K562 (cell line): ENCODE results near the gene PSME1. TPM values are rescaled to one million over a fixed set of nuclear protein-coding genes. Genes with fewer than 3 reads are reported as not detected.

Experiments used
- ARNT ChIP-seq, 2 experiments: fragments of 450-650 bp; IDR thresholded peaks; 2 replicates each; pipeline ENCODE4 v1.6.1; 2016; ENCODE audit warnings: mild to moderate bottlenecking in 1 of 2
- BHLHE40 ChIP-seq: IDR thresholded peaks from 2 replicates; pipeline ENCODE4 v1.6.1; 2011; ENCODE audit warnings: low read length, improper control_type of control experiment
- CBX1 ChIP-seq: sonication (generic); IDR thresholded peaks from 2 replicates; pipeline ENCODE4 v1.6.1; 2016; ENCODE audit warnings: antibody characterized with exemption, low read depth, mild to moderate bottlenecking
- DPF2 ChIP-seq: fragments of 450-650 bp; IDR thresholded peaks from 2 replicates; pipeline ENCODE4 v1.6.1; 2016
- HDAC2 ChIP-seq: fragments of 450-650 bp; IDR thresholded peaks from 2 replicates; pipeline ENCODE4 v1.6.1; 2016; ENCODE audit warnings: mild to moderate bottlenecking
- KLF13 ChIP-seq: fragments of 450-650 bp; IDR thresholded peaks from 2 replicates; pipeline ENCODE4 v1.6.1; 2016; ENCODE audit warnings: missing genetic modification characterization, low read depth, mild to moderate bottlenecking, missing compliant biosample characterization, moderate library complexity, borderline replicate concordance
- MAZ ChIP-seq, 2 experiments: fragments of 450-650 bp in 1 of 2; sonication (generic) in 1 of 2; formaldehyde crosslinking; IDR thresholded peaks in 1 of 2; conservative IDR thresholded peaks in 1 of 2; 2 replicates each; pipeline versions ENCODE4 v1.4.0 to v1.5.0; 2020; ENCODE audit warnings: mild to moderate bottlenecking in 1 of 2, missing genetic modification reagents in 1 of 2
- MLX ChIP-seq, 2 experiments: fragments of 450-650 bp in 1 of 2; sonication (generic) in 1 of 2; formaldehyde crosslinking; conservative IDR thresholded peaks; 2 replicates each; pipeline versions ENCODE4 v1.4.0 to v1.8.1; 2020 to 2022; ENCODE audit warnings: mild to moderate bottlenecking in 1 of 2, missing genetic modification reagents in 1 of 2
- MXD1 ChIP-seq: fragments of 250-450 bp; sonication (Bioruptor Pico); IDR thresholded peaks from 2 replicates; pipeline ENCODE4 v1.8.0; 2021; ENCODE audit warnings: borderline replicate concordance, mild to moderate bottlenecking, moderate library complexity; ENCODE audit not compliant: poor library complexity, severe bottlenecking
- MXI1 ChIP-seq: IDR thresholded peaks from 2 replicates; pipeline ENCODE4 v1.6.1; 2011; ENCODE audit warnings: low read depth, mild to moderate bottlenecking, improper control_type of control experiment, low read length
- NEUROD1 ChIP-seq: fragments of 150-350 bp; IDR thresholded peaks from 2 replicates; pipeline ENCODE4 v1.6.1; 2014; ENCODE audit warnings: borderline replicate concordance, low read length, low read depth; ENCODE audit not compliant: partially characterized antibody
- PHF21A ChIP-seq: fragments of 450-650 bp; IDR thresholded peaks from 2 replicates; pipeline ENCODE4 v1.6.1; 2017; ENCODE audit warnings: low read depth, borderline replicate concordance
- PKNOX1 ChIP-seq: fragments of 450-650 bp; IDR thresholded peaks from 2 replicates; pipeline ENCODE4 v1.6.1; 2016
- PML ChIP-seq: IDR thresholded peaks from 2 replicates; pipeline ENCODE4 v1.6.1; 2012; ENCODE audit warnings: low read length, inconsistent platforms
- PTTG1 ChIP-seq: fragments of 450-650 bp; IDR thresholded peaks from 2 replicates; pipeline ENCODE4 v1.6.1; 2016; ENCODE audit warnings: low read depth, mild to moderate bottlenecking, missing genetic modification characterization, missing compliant biosample characterization
- RBFOX2 ChIP-seq: fragments of 200-400 bp; formaldehyde crosslinking; IDR thresholded peaks from 2 replicates; pipeline ENCODE4 v1.6.1; 2017; ENCODE audit warnings: low read depth, mild to moderate bottlenecking, low read length, moderate library complexity
- RBM39 ChIP-seq: fragments of 200-400 bp; formaldehyde crosslinking; optimal IDR thresholded peaks from 2 replicates; pipeline ENCODE3; 2018; ENCODE audit warnings: low read depth, low read length
- SIN3B ChIP-seq: fragments of 450-650 bp; IDR thresholded peaks from 2 replicates; pipeline ENCODE4 v1.6.1; 2017; ENCODE audit warnings: low read depth, mild to moderate bottlenecking, moderate library complexity
- SMAD3 ChIP-seq: fragments of 450-650 bp; formaldehyde crosslinking; conservative IDR thresholded peaks from 2 replicates; pipeline ENCODE4 v1.4.0; 2020; ENCODE audit warnings: mild to moderate bottlenecking
- SMARCE1 ChIP-seq: fragments of 450-650 bp; IDR thresholded peaks from 2 replicates; pipeline ENCODE4 v1.7.1; 2016; ENCODE audit warnings: mild to moderate bottlenecking
- TBP ChIP-seq: optimal IDR thresholded peaks from 2 replicates; pipeline ENCODE3; 2011; ENCODE audit warnings: low read depth, low read length, improper control_type of control experiment
- TFAM ChIP-seq: fragments of 250-450 bp; sonication (Bioruptor Pico); conservative IDR thresholded peaks from 2 replicates; pipeline ENCODE4 v1.5.0; 2021; ENCODE audit warnings: mild to moderate bottlenecking, moderate library complexity
- TFAP4 ChIP-seq: sonication (generic); formaldehyde crosslinking; IDR thresholded peaks from 2 replicates; pipeline ENCODE4 v1.8.0; 2022; ENCODE audit warnings: missing genetic modification reagents, mild to moderate bottlenecking, moderate library complexity, borderline replicate concordance
- ZEB2 ChIP-seq: fragments of 450-650 bp; IDR thresholded peaks from 2 replicates; pipeline ENCODE4 v1.6.1; 2016
- ZFP36 ChIP-seq: fragments of 150-350 bp; IDR thresholded peaks from 2 replicates; pipeline ENCODE4 v1.6.1; 2018; ENCODE audit warnings: low read length, low read depth; ENCODE audit not compliant: partially characterized antibody
- ZNF707 ChIP-seq: fragments of 250-450 bp; sonication (Bioruptor Pico); conservative IDR thresholded peaks from 2 replicates; pipeline ENCODE4 v1.8.0; 2022; ENCODE audit warnings: inconsistent platforms, mild to moderate bottlenecking, moderate library complexity
- ZSCAN32 ChIP-seq: fragments of 450-650 bp; formaldehyde crosslinking; IDR thresholded peaks from 2 replicates; pipeline ENCODE4 v1.4.0; 2020; ENCODE audit warnings: mild to moderate bottlenecking, moderate library complexity
- polyA plus RNA-seq, 8 experiments: library from polyadenylated mRNA; depleted of rRNA in 4 of 8; stranded (reverse) in 5 of 8; unstranded in 3 of 8; fragments of >200 nt; fragmentation: Nextera tagmentation in 2 of 8; fragmentation: Illumina TruSeq in 1 of 8; extraction: Ambion mirVana in 2 of 8; extraction: Trizol in 1 of 8; gene quantifications; 2 replicates each; pipeline versions ENCODE4 v1.2.1 to v1.2.3, GENCODE V29; 2011 to 2014; ENCODE audit warnings: inconsistent platforms in 1 of 8, missing spikeins in 1 of 8
- total RNA-seq, 7 experiments: library from RNA; depleted of rRNA in 6 of 7; stranded (reverse); fragments of >200 nt in 6 of 7; fragmentation: Illumina TruSeq in 2 of 7; extraction: Trizol in 2 of 7; gene quantifications; 2 replicates each; pipeline versions ENCODE4 v1.2.1 to v1.2.3, GENCODE V29; 2011 to 2021; ENCODE audit warnings: low replicate concordance in 1 of 7

The PSME1 gene
- total and polyA plus RNA-seq, 9 of the 15 experiments (the other 6 are each of a cell fraction or from before 2014, with no cell fraction given): 20.3 to 180 (median 67.5) TPM

DNA sequence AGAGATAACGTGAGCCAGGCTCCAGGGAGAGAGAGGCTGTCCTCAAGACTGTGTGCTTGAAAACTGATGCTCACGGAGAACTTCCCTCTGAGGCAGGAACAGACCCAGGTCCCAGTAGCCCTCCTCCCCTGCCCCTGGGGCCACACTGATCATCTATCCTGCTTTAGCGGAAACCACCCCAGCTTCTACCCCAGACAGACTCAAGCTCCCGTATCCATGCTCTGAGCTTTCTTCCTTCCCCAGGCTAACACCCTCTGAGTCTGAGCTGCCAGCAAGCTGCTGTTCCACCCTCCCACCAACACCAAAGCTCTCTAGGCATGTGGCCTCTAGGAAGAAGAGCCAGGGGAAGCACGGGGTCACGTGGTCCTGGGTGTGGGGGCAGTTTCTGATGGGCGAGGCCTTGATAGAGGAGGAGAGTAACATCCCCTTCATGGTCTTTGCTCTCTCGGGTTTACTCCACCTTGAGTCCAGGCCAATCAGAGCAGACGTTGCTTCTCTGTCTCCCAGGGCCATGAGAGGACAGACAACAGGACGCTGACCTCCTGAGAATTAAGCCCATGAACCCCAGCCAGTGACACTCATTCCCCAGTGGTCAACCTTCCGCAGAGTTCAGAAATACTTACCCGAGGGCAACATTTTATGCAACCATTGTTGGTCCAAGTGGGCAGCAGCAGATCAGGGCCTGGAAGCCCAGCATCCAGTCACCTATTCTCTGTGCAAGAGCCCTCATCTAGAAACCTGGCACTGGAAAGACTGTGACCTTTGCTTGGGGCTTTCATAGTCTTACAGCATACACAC lies 40.5 kb upstream of the PSME1 start (continued):
- TF ChIP-seq KLF13 (tag) (no peak), ZSCAN32 (CRISPR knock-in tag) (no peak), RBM39 (peak; percentile 52), MXD1 (CRISPR knock-in tag) (no peak), BHLHE40 (peak; percentile 78), RBFOX2 (peak; percentile 5), TBP (peak; percentile 85), MLX (CRISPR knock-in tag; conservative IDR thresholded peaks at IDR 0.05) (no peak), TFAP4 (CRISPR knock-in tag) (peak; percentile 22; the same call in 1 of the 2 replicates), MXI1 (0 out of 2 replicates have a peak, but pooled peaks have one; percentile 19), SIN3B (no peak), ZEB2 (no peak), PTTG1 (tag) (no peak), ZFP36 (no peak), ZNF707 (CRISPR knock-in tag) (no peak), NEUROD1 (peak; percentile 50), SMAD3 (CRISPR knock-in tag) (no peak), CBX1 (no peak), PHF21A (no peak), SMARCE1 (0 out of 2 replicates have a peak, but pooled peaks have one; percentile 30), MAZ (CRISPR knock-in tag; conservative IDR thresholded peaks at IDR 0.05 in 1 of 2, IDR thresholded peaks at IDR 0.05 in 1 of 2) (peak in 1 of 2 experiments; percentile 61; a peak in 2 of 4 replicates), DPF2 (peak; percentile 41; the same call in 1 of the 2 replicates), PKNOX1 (peak; percentile 20; the same call in 1 of the 2 replicates), TFAM (CRISPR knock-in tag) (no peak), HDAC2 (0 out of 2 replicates have a peak, but pooled peaks have one; percentile 24), PML (no peak), ARNT (IDR thresholded peaks at IDR 0.05) (peak in 1 of 2 experiments; percentile 62; a peak in 1 of 4 replicates)
